ENCODE measurements around the gene IL18RAP. TPM values are rescaled to one million over a fixed set of nuclear protein-coding genes. Genes with fewer than 3 reads are reported as not detected.

Gene IL18RAP
- total RNA-seq, 1 experiment from 2014 or later: not detected

DNA sequence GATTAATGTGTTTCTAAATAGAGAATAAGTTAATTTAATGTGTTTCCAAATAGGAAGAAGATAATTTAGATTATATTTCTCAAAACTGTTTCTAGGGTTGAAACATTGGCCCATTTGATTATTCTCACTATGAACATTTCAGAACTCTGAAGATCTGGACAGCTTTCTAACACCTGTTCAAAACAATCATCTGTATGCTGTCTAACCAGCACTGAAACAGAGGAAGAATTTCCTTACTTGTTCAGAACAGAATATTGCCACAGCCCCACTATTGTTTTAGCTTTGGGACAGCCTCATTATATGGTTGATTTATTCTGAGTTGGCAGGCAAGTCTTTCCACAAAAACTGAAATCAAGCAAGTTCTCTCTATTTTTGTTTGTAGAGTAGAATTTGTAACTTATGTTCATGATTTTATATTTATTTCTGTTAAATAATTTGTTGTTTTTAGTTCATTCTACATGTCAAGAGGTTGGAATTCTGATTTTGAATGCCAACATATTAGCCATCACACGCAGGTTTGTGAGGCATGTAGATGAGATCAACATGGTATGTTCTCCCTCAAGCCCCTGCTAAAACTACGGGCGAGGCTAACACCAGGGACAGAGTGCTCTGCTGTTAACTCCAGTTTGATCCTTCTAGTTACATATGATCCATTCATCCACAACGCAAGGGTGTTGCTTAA lies 11.2 kb downstream of the IL18RAP start:
- CTCF ChIA-PET: no interaction called here
- no peaks in the 10 kb centered on the region for H3K9me3 Mint-ChIP-seq (ENCODE audit: unreplicated experiment)
- no TSS peak for BruUV-seq (replicated peaks)
- no peaks in the 10 kb centered on the region for H3K36me3 Mint-ChIP-seq (ENCODE audit: insufficient read depth, unreplicated experiment)
- H3K27me3 Mint-ChIP-seq (ENCODE audit: insufficient read depth, unreplicated experiment): peaks cover 17% of the 10 kb centered on the region
- no peaks in the 10 kb centered on the region for H3K36me3 ChIP-seq (ENCODE audit: control insufficient read depth, insufficient read depth, low read length)
- H3K9me3 ChIP-seq: no peaks in the 10 kb centered on the region
- no peak overlapping the region for H3K27ac Mint-ChIP-seq (ENCODE audit: unreplicated experiment)
- no peak overlapping the region for H3K4me3 Mint-ChIP-seq (ENCODE audit: unreplicated experiment)
- intact Hi-C loops (cut with micrococcal nuclease; ENCODE audit: unreplicated experiment): no loop called here
- DNase-seq: no peak
- POLR2A ChIA-PET: no interaction called here
- no peaks in the 10 kb centered on the region for H3K27me3 ChIP-seq (replicated peaks; ENCODE audit: control insufficient read depth, insufficient read depth, low read length)
- no peaks in the 10 kb centered on the region for H3K4me1 ChIP-seq
- no peaks in the 10 kb centered on the region for H3K4me1 Mint-ChIP-seq (ENCODE audit: low read depth, unreplicated experiment)
- TF ChIP-seq, protein P1, sequence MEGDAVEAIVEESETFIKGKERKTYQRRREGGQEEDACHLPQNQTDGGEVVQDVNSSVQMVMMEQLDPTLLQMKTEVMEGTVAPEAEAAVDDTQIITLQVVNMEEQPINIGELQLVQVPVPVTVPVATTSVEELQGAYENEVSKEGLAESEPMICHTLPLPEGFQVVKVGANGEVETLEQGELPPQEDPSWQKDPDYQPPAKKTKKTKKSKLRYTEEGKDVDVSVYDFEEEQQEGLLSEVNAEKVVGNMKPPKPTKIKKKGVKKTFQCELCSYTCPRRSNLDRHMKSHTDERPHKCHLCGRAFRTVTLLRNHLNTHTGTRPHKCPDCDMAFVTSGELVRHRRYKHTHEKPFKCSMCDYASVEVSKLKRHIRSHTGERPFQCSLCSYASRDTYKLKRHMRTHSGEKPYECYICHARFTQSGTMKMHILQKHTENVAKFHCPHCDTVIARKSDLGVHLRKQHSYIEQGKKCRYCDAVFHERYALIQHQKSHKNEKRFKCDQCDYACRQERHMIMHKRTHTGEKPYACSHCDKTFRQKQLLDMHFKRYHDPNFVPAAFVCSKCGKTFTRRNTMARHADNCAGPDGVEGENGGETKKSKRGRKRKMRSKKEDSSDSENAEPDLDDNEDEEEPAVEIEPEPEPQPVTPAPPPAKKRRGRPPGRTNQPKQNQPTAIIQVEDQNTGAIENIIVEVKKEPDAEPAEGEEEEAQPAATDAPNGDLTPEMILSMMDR (IDR thresholded peaks at IDR 0.05; ENCODE audit: insufficient read depth in 1 of 2, low read depth in 1 of 2, low read length in 1 of 2, severe bottlenecking in 1 of 2, unreplicated experiment in 1 of 2): no peak
- H3K4me3 ChIP-seq (ENCODE audit: low read depth, low read length): no peak overlapping the region

DNA sequence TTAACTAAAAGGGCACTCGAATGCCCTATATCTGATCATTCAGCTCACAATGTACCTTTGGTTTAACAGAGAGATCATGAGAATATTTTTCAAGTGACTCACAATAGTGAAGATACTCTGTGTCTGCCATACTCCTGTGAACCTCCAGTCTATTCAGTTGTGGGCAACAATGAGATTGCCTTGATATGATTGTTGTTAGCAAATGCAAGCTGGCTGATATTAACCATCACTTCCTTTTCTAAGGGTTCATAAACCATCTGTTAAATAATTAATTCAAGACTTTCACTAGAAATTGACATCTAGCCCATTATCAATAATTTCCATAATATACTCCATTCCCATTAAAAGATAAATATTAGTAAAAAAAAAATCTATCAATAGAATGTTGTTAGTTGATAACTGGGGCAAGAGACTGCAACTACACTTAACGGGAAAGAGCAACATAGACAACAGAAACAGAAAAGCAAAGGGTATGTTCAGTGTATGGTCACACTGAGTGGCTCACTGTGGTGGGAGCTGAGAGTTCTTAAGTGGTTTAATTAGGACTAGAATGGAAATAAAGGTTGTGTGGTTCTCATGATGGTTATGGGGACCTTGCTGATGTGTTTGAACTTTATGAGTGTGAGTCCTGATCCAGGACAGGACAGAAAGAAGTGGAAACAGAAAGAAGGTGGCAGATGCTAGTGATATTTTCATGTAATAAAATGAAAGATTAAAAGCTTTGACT lies 11.9 kb downstream of the IL18RAP start:
- Mint-ChIP-seq H3K4me3 (ENCODE audit: unreplicated experiment) (no peak overlapping the region), H3K27me3 (ENCODE audit: insufficient read depth, unreplicated experiment) (peaks cover 12% of the 10 kb centered on the region), H3K9me3 (ENCODE audit: unreplicated experiment) (no peaks in the 10 kb centered on the region), H3K4me1 (ENCODE audit: low read depth, unreplicated experiment) (no peaks in the 10 kb centered on the region), H3K27ac (ENCODE audit: unreplicated experiment) (no peak overlapping the region), H3K36me3 (ENCODE audit: insufficient read depth, unreplicated experiment) (no peaks in the 10 kb centered on the region)
- ChIA-PET POLR2A (no interaction called here), CTCF (no interaction called here)
- no peaks in the 10 kb centered on the region for H3K27me3 ChIP-seq (replicated peaks; ENCODE audit: control insufficient read depth, insufficient read depth, low read length)
- H3K36me3 ChIP-seq (ENCODE audit: control insufficient read depth, insufficient read depth, low read length): no peaks in the 10 kb centered on the region
- H3K4me3 ChIP-seq (ENCODE audit: low read depth, low read length): no peak overlapping the region
- no peaks in the 10 kb centered on the region for H3K4me1 ChIP-seq
- no peaks in the 10 kb centered on the region for H3K9me3 ChIP-seq
- TF ChIP-seq, protein P1 (IDR thresholded peaks at IDR 0.05; ENCODE audit: insufficient read depth in 1 of 2, low read depth in 1 of 2, low read length in 1 of 2, severe bottlenecking in 1 of 2, unreplicated experiment in 1 of 2): no peak
- DNase-seq: no peak
- intact Hi-C loops (cut with micrococcal nuclease; ENCODE audit: unreplicated experiment): no loop called here
- no TSS peak for BruUV-seq (replicated peaks)

DNA sequence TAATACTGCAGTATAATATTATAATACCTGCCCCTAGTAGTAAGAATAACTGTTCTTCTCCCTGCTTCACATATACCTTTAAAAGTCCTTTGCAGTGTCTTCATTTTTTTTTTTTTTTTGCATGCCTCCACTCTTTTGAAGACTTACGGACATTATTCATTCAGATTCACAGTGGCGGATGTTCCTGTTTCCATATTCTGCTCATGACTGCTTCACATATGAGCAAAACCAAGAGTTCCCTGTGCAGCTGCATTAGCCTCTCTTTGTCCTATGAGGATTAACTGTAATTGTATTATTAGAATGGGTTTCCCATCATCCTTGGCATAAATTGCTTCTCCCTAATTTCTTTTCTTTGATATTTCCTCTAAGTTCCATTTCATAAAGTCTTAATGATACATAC lies 12.8 kb downstream of the IL18RAP start:
- ChIA-PET CTCF (no interaction called here), POLR2A (no interaction called here)
- intact Hi-C loops (cut with micrococcal nuclease; ENCODE audit: unreplicated experiment): no loop called here
- Histone ChIP-seq H3K9me3 (no peaks in the 10 kb centered on the region), H3K27me3 (replicated peaks; ENCODE audit: control insufficient read depth, insufficient read depth, low read length) (no peaks in the 10 kb centered on the region), H3K36me3 (ENCODE audit: control insufficient read depth, insufficient read depth, low read length) (no peaks in the 10 kb centered on the region), H3K4me3 (ENCODE audit: low read depth, low read length) (no peak overlapping the region), H3K4me1 (no peaks in the 10 kb centered on the region)
- peaks cover 12% of the 10 kb centered on the region for H3K27me3 Mint-ChIP-seq (ENCODE audit: insufficient read depth, unreplicated experiment)
- no peaks in the 10 kb centered on the region for H3K36me3 Mint-ChIP-seq (ENCODE audit: insufficient read depth, unreplicated experiment)
- DNase-seq: no peak
- H3K4me1 Mint-ChIP-seq (ENCODE audit: low read depth, unreplicated experiment): no peaks in the 10 kb centered on the region
- no peak overlapping the region for H3K4me3 Mint-ChIP-seq (ENCODE audit: unreplicated experiment)
- BruUV-seq (replicated peaks): no TSS peak
- H3K9me3 Mint-ChIP-seq (ENCODE audit: unreplicated experiment): no peaks in the 10 kb centered on the region
- H3K27ac Mint-ChIP-seq (ENCODE audit: unreplicated experiment): no peak overlapping the region
- TF ChIP-seq, protein P1 (IDR thresholded peaks at IDR 0.05; ENCODE audit: insufficient read depth in 1 of 2, low read depth in 1 of 2, low read length in 1 of 2, severe bottlenecking in 1 of 2, unreplicated experiment in 1 of 2): no peak

Measured in Caco-2 (cell line).